Vagina (tissue), 2 donors: Measurements from ENCODE around the gene CTSE. TPM values are rescaled to one million over a fixed set of nuclear protein-coding genes. Genes with fewer than 3 reads are reported as not detected.

Experiments
- DNase-seq, 2 donors: peaks; one replicate each; pipeline ENCODE4 v3.0.0-alpha.2; 2017; ENCODE audit errors: extremely low spot score in 2 of 2
- H3K27ac ChIP-seq: fragments of 200-600 bp; sonication (generic); one replicate; pipeline ENCODE4 v1.5.1; 2019
- H3K27me3 ChIP-seq: fragments of 200-600 bp; sonication (generic); one replicate; pipeline ENCODE4 v1.5.1; 2019
- H3K36me3 ChIP-seq, 2 donors: fragments of 200-600 bp; sonication (generic); one replicate each; pipeline ENCODE4 v1.5.1; 2017 to 2019
- H3K4me1 ChIP-seq: fragments of 200-600 bp; sonication (generic); one replicate; pipeline ENCODE4 v1.5.1; 2019
- H3K4me3 ChIP-seq, 2 donors: fragments of 200-600 bp; sonication (generic); 1 replicate in 1 of 2; 2 replicates in 1 of 2; pipeline ENCODE4 v1.5.1; 2016 to 2019
- H3K9me3 ChIP-seq: fragments of 200-600 bp; sonication (generic); one replicate; pipeline ENCODE4 v1.5.1; 2019
- POLR2A ChIP-seq, 2 donors: fragments of 450-650 bp; IDR thresholded peaks; one replicate each; pipeline ENCODE4 v1.6.1; 2017; ENCODE audit warnings: antibody characterized with exemption in 2 of 2, mild to moderate bottlenecking in 2 of 2, moderate library complexity in 2 of 2
- POLR2AphosphoS5 ChIP-seq, 2 donors: sonication (generic); formaldehyde crosslinking; IDR thresholded peaks; one replicate each; pipeline ENCODE4 v1.9.0; 2017; ENCODE audit warnings: antibody characterized with exemption in 2 of 2, mild to moderate bottlenecking in 2 of 2, low read depth in 1 of 2; ENCODE audit not compliant: insufficient read depth in 1 of 2
- intact Hi-C: fragments of 100-400 bp; cut with DNase I; formaldehyde crosslinking; loops from one replicate; pipeline ENCODE4 v1.15.1; 2023
- total RNA-seq: library from RNA; depleted of rRNA; stranded (reverse); fragments of >200 nt; gene quantifications from one replicate; pipeline ENCODE4 v1.2.3, GENCODE V29; 2016
- TF ChIP-seq, protein P1 (sequence below), 3 experiments: fragments of 450-650 bp in 2 of 3; fragments of 200-600 bp in 1 of 3; sonication (generic) in 1 of 3; IDR thresholded peaks; one replicate each; pipeline ENCODE4 v1.5.1; 2017 to 2019; ENCODE audit warnings: antibody characterized with exemption in 3 of 3, mild to moderate bottlenecking in 2 of 3, moderate library complexity in 2 of 3

The CTSE gene
- total RNA-seq, 1 donor from 2014 or later: not detected

- Histone ChIP-seq H3K4me1 (peaks cover 19% of the 10 kb centered on the region), H3K36me3 (no peaks in the 10 kb centered on the region), H3K9me3 (no peaks in the 10 kb centered on the region), H3K27ac (no peak overlapping the region), H3K27me3 (no peaks in the 10 kb centered on the region), H3K4me3 (no peak overlapping the region)
- no peak for TF ChIP-seq POLR2A (IDR thresholded peaks at IDR 0.05)
- peak in 1 of 2 donors; percentile 46 for TF ChIP-seq POLR2AphosphoS5 (IDR thresholded peaks at IDR 0.05; ENCODE audit: insufficient read depth in 1 of 2, low read depth in 1 of 2)
- TF ChIP-seq, protein P1, sequence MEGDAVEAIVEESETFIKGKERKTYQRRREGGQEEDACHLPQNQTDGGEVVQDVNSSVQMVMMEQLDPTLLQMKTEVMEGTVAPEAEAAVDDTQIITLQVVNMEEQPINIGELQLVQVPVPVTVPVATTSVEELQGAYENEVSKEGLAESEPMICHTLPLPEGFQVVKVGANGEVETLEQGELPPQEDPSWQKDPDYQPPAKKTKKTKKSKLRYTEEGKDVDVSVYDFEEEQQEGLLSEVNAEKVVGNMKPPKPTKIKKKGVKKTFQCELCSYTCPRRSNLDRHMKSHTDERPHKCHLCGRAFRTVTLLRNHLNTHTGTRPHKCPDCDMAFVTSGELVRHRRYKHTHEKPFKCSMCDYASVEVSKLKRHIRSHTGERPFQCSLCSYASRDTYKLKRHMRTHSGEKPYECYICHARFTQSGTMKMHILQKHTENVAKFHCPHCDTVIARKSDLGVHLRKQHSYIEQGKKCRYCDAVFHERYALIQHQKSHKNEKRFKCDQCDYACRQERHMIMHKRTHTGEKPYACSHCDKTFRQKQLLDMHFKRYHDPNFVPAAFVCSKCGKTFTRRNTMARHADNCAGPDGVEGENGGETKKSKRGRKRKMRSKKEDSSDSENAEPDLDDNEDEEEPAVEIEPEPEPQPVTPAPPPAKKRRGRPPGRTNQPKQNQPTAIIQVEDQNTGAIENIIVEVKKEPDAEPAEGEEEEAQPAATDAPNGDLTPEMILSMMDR (IDR thresholded peaks at IDR 0.05): peak; percentile 93 to 98 (median 96)
- intact Hi-C loops: loop anchor here (10.0 kb wide), 1 partner anchor 183 kb away; no protein-coding TSS in a partner anchor
- DNase-seq: no peak
Observed at GRCh38 chr1:205977402-205978014, 46.2 kb downstream of the CTSE start.

- no peak for DNase-seq
- intact Hi-C loops: loop anchor here (10.0 kb wide), 1 partner anchor 182 kb away; no protein-coding TSS in a partner anchor
- no peak overlapping the region for H3K27ac ChIP-seq
Observed at GRCh38 chr1:205976708-205977401, 46.8 kb downstream of the CTSE start.

GRCh38 chr1:205976036-205976435, 47.7 kb downstream of the CTSE start:
- Histone ChIP-seq H3K4me3 (no peak overlapping the region), H3K9me3 (no peaks in the 10 kb centered on the region), H3K36me3 (no peaks in the 10 kb centered on the region), H3K4me1 (peaks cover 19% of the 10 kb centered on the region), H3K27me3 (no peaks in the 10 kb centered on the region), H3K27ac (no peak overlapping the region)
- DNase-seq: no peak
- TF ChIP-seq POLR2AphosphoS5 (IDR thresholded peaks at IDR 0.05; ENCODE audit: insufficient read depth in 1 of 2, low read depth in 1 of 2): no peak
- no peak for TF ChIP-seq POLR2A (IDR thresholded peaks at IDR 0.05)
- TF ChIP-seq, protein P1 (IDR thresholded peaks at IDR 0.05): no peak
- intact Hi-C loops: loop anchor here (10.0 kb wide), 1 partner anchor 181 kb away; no protein-coding TSS in a partner anchor

More at GRCh38 chr1:205976708-205977401, 46.8 kb downstream of the CTSE start:
- Histone ChIP-seq H3K9me3 (no peaks in the 10 kb centered on the region), H3K4me1 (peaks cover 19% of the 10 kb centered on the region), H3K36me3 (no peaks in the 10 kb centered on the region), H3K27me3 (no peaks in the 10 kb centered on the region), H3K4me3 (no peak overlapping the region)
- TF ChIP-seq POLR2A (IDR thresholded peaks at IDR 0.05) (no peak), POLR2AphosphoS5 (IDR thresholded peaks at IDR 0.05; ENCODE audit: insufficient read depth in 1 of 2, low read depth in 1 of 2) (no peak)
- TF ChIP-seq, protein P1 (IDR thresholded peaks at IDR 0.05): no peak

DNA sequence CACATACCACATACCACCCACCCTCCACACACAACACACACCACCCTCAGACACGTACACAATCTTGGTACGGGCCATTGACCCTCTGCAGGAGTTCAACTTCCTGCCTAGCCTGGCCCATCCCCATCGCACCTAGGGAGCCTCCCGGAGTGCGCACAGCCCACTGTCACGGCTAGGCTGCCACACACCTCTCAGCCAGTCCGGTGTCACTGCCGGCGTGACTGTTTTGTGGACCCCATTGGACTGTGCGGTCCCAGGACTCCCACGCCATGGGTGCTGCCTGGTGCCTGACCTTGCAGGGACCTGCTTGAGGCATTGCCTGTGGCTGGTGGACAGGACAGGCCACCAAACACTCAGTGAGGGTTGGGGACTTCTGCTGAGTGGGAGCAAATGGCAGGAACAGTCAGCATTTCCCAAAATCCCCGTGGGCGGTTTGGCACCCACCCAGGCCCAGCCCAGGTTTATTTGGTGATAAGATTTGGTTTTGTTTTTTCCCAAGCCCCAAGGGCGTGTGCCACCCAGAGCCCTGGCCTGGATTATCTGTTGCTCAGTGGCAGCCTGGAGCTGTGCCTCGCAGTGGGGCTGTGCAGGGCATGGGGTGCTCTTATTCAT, 48.2 kb downstream of the CTSE start:
- TF ChIP-seq, protein P1 (IDR thresholded peaks at IDR 0.05): no peak
- TF ChIP-seq POLR2A (IDR thresholded peaks at IDR 0.05): no peak
- no peak for TF ChIP-seq POLR2AphosphoS5 (IDR thresholded peaks at IDR 0.05; ENCODE audit: insufficient read depth in 1 of 2, low read depth in 1 of 2)
- H3K27ac ChIP-seq: no peak overlapping the region
- intact Hi-C loops: loop anchor here (1.0 to 10.0 kb wide), 2 partner anchors 56 to 181 kb away; no protein-coding TSS in a partner anchor
- H3K4me1 ChIP-seq: peaks cover 19% of the 10 kb centered on the region
- no peak overlapping the region for H3K4me3 ChIP-seq
- H3K27me3 ChIP-seq: no peaks in the 10 kb centered on the region
- H3K9me3 ChIP-seq: no peaks in the 10 kb centered on the region
- no peaks in the 10 kb centered on the region for H3K36me3 ChIP-seq
- no peak for DNase-seq
